Measurements from ENCODE around the gene PARK7. TPM values are rescaled to one million over a fixed set of nuclear protein-coding genes. Genes with fewer than 3 reads are reported as not detected.

PARK7 gene
- total and polyA plus RNA-seq, 4 donors: 192 to 503 (median 262) TPM

DNA sequence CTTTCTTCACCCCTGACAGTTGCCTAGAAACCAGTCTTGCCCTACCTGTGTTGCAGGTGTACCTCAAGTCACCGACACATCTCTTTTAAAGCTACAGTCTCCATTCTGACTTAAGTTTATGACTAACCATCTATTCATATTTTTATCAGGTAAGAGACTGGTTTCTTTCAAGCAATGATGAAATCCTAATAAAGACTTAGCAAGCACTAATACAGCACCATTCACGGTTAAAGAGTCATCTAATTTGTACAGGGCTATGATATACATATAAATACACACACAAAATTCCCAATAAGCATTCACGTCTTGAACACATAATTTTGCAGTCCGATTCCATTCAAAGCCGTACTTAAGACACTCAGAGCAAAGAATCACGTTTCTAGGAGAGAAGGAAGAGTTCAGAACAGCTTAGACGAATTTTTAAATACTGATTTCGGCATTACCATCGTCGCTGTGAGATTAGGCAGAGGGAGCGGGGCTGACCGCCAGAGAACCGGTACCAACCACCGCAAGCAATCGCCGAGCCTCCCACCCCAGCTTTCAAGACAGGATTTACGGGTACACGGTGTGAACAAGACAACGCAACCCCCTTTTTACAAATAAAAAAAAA is 63.7 kb downstream of the PARK7 start:
- DNase-seq (no peak), ATAC-seq (ENCODE audit: low FRiP score) (no peak)
- 1% methylated on average over 19 of the region's 19 CpGs for WGBS, 2 donors
- Histone ChIP-seq H3K27ac (ENCODE audit: low read depth in 1 of 2, low read length in 2 of 2) (peak overlapping the region; percentile 76 to 91), H3K4me3 (ENCODE audit: low read length in 2 of 2) (peak overlapping the region; percentile 77 to 98), H3K27me3 (ENCODE audit: control insufficient read depth in 1 of 2, insufficient read depth in 2 of 2, low read length in 1 of 2) (no peaks in the 10 kb centered on the region), H3K36me3 (ENCODE audit: control insufficient read depth in 1 of 2, insufficient read depth in 2 of 2, low read length in 1 of 2) (no peaks in the 10 kb centered on the region), H3K4me1 (ENCODE audit: control insufficient read depth in 1 of 2, insufficient read depth in 2 of 2, low read length in 2 of 2) (peaks cover 2 to 5% of the 10 kb centered on the region in 2 donors), H3K9me3 (ENCODE audit: control insufficient read depth, low read length) (no peaks in the 10 kb centered on the region)
- intact Hi-C loops (cut with DNase I): loop anchor here (5.0 kb wide), 2 partner anchors 97 to 177 kb away; no protein-coding TSS in a partner anchor

GRCh38 chr1:8025671-8026144 is 64.2 kb downstream of the PARK7 start:
- WGBS, 2 donors: 1% methylated on average over 30 to 69 of the region's 69 CpGs
- intact Hi-C loops (cut with DNase I): loop anchor here (5.0 kb wide), 2 partner anchors 97 to 177 kb away; no protein-coding TSS in a partner anchor
- no peaks in the 10 kb centered on the region for H3K36me3 ChIP-seq (ENCODE audit: control insufficient read depth in 1 of 2, insufficient read depth in 2 of 2, low read length in 1 of 2)
- peak overlapping the region; percentile 76 to 91 for H3K27ac ChIP-seq (ENCODE audit: low read depth in 1 of 2, low read length in 2 of 2)
- H3K4me1 ChIP-seq (ENCODE audit: control insufficient read depth in 1 of 2, insufficient read depth in 2 of 2, low read length in 2 of 2): peaks cover 2 to 5% of the 10 kb centered on the region in 2 donors
- no peaks in the 10 kb centered on the region for H3K9me3 ChIP-seq (ENCODE audit: control insufficient read depth, low read length)
- H3K27me3 ChIP-seq (ENCODE audit: control insufficient read depth in 1 of 2, insufficient read depth in 2 of 2, low read length in 1 of 2): no peaks in the 10 kb centered on the region
- peak; percentile 0 for ATAC-seq (ENCODE audit: low FRiP score)
- peak overlapping the region; percentile 77 to 98 for H3K4me3 ChIP-seq (ENCODE audit: low read length in 2 of 2)
- DNase-seq: peak; percentile 59 to 78

DNA sequence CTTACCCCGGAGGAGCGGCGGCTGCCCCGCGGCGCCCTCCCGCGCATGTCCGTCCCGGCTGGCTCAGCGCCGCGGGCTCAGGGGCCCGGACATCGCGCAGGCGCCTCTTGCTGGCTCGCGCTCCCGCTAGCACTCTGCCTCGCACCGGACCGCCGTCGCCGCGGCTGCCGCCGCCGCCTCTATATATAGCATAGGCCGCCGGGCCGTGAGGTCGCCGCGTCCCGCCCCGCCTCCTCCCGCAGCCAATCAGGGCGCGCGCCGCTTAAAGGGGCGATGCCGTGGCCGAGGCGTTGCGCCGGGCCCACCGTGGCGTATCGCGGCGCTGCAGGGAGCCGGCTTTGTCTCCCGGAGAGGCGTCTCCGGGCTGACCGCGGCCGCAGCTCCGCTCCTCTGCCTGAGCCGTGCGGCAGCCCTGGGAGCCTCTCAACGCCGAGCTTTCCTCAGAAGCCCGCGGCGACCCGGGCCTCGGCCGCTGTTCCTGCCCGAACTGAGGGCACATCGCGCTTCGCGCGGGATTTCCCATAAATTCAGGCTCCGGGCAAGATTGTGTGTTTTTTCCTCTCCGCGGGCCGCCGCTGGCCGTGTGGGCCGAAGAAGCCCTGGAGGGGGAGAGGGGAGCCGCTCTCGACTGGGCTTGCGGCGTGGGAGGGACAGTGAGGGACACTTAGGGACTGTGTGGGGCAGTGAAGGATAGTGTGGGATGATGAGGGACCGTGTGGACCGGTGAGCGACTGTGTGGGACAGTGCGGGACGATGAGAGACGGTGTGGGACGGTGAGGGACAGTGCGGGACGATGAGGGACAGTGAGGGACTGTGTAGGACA is 64.9 kb downstream of the PARK7 start, which contains the start of gene ERRFI1:
ERRFI1 (minus strand) TSS at position 157 of the 823 bp plus-strand sequence. CDS start 10,690 bp downstream, outside the sequence.
- no peaks in the 10 kb centered on the region for H3K36me3 ChIP-seq (ENCODE audit: control insufficient read depth in 1 of 2, insufficient read depth in 2 of 2, low read length in 1 of 2)
- 1 to 2% methylated on average over 71 to 98 of the region's 98 CpGs for WGBS, 2 donors
- peak; percentile 95 for ATAC-seq (ENCODE audit: low FRiP score)
- no peaks in the 10 kb centered on the region for H3K9me3 ChIP-seq (ENCODE audit: control insufficient read depth, low read length)
- peaks cover 2 to 5% of the 10 kb centered on the region in 2 donors for H3K4me1 ChIP-seq (ENCODE audit: control insufficient read depth in 1 of 2, insufficient read depth in 2 of 2, low read length in 2 of 2)
- peak within 1 kb of the TSS; percentile 90 to 91 for H3K27ac ChIP-seq (ENCODE audit: low read depth in 1 of 2, low read length in 2 of 2)
- intact Hi-C loops (cut with DNase I): loop anchor here (5.0 kb wide), 2 partner anchors 96 to 176 kb away; no protein-coding TSS in a partner anchor
- H3K27me3 ChIP-seq (ENCODE audit: control insufficient read depth in 1 of 2, insufficient read depth in 2 of 2, low read length in 1 of 2): no peaks in the 10 kb centered on the region
- peak within 1 kb of the TSS; percentile 77 to 98 for H3K4me3 ChIP-seq (ENCODE audit: low read length in 2 of 2)
- DNase-seq: peak; percentile 96 to 98

- intact Hi-C loops (cut with DNase I): loop anchor here (5.0 kb wide), 2 partner anchors 95 to 175 kb away; no protein-coding TSS in a partner anchor
- Histone ChIP-seq H3K27me3 (ENCODE audit: control insufficient read depth in 1 of 2, insufficient read depth in 2 of 2, low read length in 1 of 2) (no peaks in the 10 kb centered on the region), H3K4me3 (ENCODE audit: low read length in 2 of 2) (peak overlapping the region; percentile 6 to 17), H3K9me3 (ENCODE audit: control insufficient read depth, low read length) (no peaks in the 10 kb centered on the region), H3K36me3 (ENCODE audit: control insufficient read depth in 1 of 2, insufficient read depth in 2 of 2, low read length in 1 of 2) (no peaks in the 10 kb centered on the region), H3K27ac (ENCODE audit: low read depth in 1 of 2, low read length in 2 of 2) (peak overlapping the region; percentile 70 to 90), H3K4me1 (ENCODE audit: control insufficient read depth in 1 of 2, insufficient read depth in 2 of 2, low read length in 2 of 2) (peaks cover 0 to 5% of the 10 kb centered on the region in 2 donors)
- ATAC-seq (ENCODE audit: low FRiP score) (peak; percentile 2), DNase-seq (peak; percentile 70 to 86)
- WGBS, 2 donors: 34 to 49% methylated on average over 25 of the region's 25 CpGs
Observed at GRCh38 chr1:8026976-8027747, 65.7 kb downstream of the PARK7 start.

- no peaks in the 10 kb centered on the region for H3K9me3 ChIP-seq (ENCODE audit: control insufficient read depth, low read length)
- DNase-seq: no peak
- H3K36me3 ChIP-seq (ENCODE audit: control insufficient read depth in 1 of 2, insufficient read depth in 2 of 2, low read length in 1 of 2): no peaks in the 10 kb centered on the region
- peak; percentile 6 for ATAC-seq (ENCODE audit: low FRiP score)
- no peaks in the 10 kb centered on the region for H3K27me3 ChIP-seq (ENCODE audit: control insufficient read depth in 1 of 2, insufficient read depth in 2 of 2, low read length in 1 of 2)
- H3K27ac ChIP-seq (ENCODE audit: low read depth in 1 of 2, low read length in 2 of 2): peak overlapping the region; percentile 70 to 90
- no peak overlapping the region for H3K4me3 ChIP-seq (ENCODE audit: low read length in 2 of 2)
- peaks cover 0 to 5% of the 10 kb centered on the region in 2 donors for H3K4me1 ChIP-seq (ENCODE audit: control insufficient read depth in 1 of 2, insufficient read depth in 2 of 2, low read length in 2 of 2)
- intact Hi-C loops (cut with DNase I): loop anchor here (5.0 kb wide), 2 partner anchors 94 to 174 kb away; no protein-coding TSS in a partner anchor
- WGBS, 2 donors: 4 to 5% methylated on average over 8 of the region's 8 CpGs
Observed at GRCh38 chr1:8027748-8028570, 66.4 kb downstream of the PARK7 start.

GRCh38 chr1:8028571-8028910 is 67.0 kb downstream of the PARK7 start:
- no peak overlapping the region for H3K4me3 ChIP-seq (ENCODE audit: low read length in 2 of 2)

GRCh38 chr1:8031176-8031785 is 69.8 kb downstream of the PARK7 start:
- H3K27ac ChIP-seq (ENCODE audit: low read depth in 1 of 2, low read length in 2 of 2): no peak overlapping the region
- intact Hi-C loops (cut with DNase I): loop anchor here in 1 of 2 donors (1.0 kb wide), 1 partner anchor 283 kb away; no protein-coding TSS in a partner anchor
- WGBS, 2 donors: 60 to 66% methylated on average over 9 of the region's 9 CpGs

More at GRCh38 chr1:8028571-8028910, 67.0 kb downstream of the PARK7 start:
- DNase-seq (no peak), ATAC-seq (ENCODE audit: low FRiP score) (no peak)
- Histone ChIP-seq H3K27ac (ENCODE audit: low read depth in 1 of 2, low read length in 2 of 2) (peak overlapping the region in 1 of 2 donors; percentile 30), H3K4me1 (ENCODE audit: control insufficient read depth in 1 of 2, insufficient read depth in 2 of 2, low read length in 2 of 2) (peaks cover 0 to 3% of the 10 kb centered on the region in 2 donors), H3K9me3 (ENCODE audit: control insufficient read depth, low read length) (no peaks in the 10 kb centered on the region), H3K36me3 (ENCODE audit: control insufficient read depth in 1 of 2, insufficient read depth in 2 of 2, low read length in 1 of 2) (no peaks in the 10 kb centered on the region), H3K27me3 (ENCODE audit: control insufficient read depth in 1 of 2, insufficient read depth in 2 of 2, low read length in 1 of 2) (no peaks in the 10 kb centered on the region)
- 26 to 45% methylated on average over 1 of the region's 1 CpG for WGBS, 2 donors
- intact Hi-C loops (cut with DNase I): loop anchor here (5.0 kb wide), 2 partner anchors 94 to 174 kb away; no protein-coding TSS in a partner anchor

More at GRCh38 chr1:8031176-8031785, 69.8 kb downstream of the PARK7 start:
- Histone ChIP-seq H3K36me3 (ENCODE audit: control insufficient read depth in 1 of 2, insufficient read depth in 2 of 2, low read length in 1 of 2) (no peaks in the 10 kb centered on the region), H3K4me1 (ENCODE audit: control insufficient read depth in 1 of 2, insufficient read depth in 2 of 2, low read length in 2 of 2) (no peaks in the 10 kb centered on the region), H3K4me3 (ENCODE audit: low read length in 2 of 2) (no peak overlapping the region), H3K9me3 (ENCODE audit: control insufficient read depth, low read length) (no peaks in the 10 kb centered on the region), H3K27me3 (ENCODE audit: control insufficient read depth in 1 of 2, insufficient read depth in 2 of 2, low read length in 1 of 2) (no peaks in the 10 kb centered on the region)
- DNase-seq (no peak), ATAC-seq (ENCODE audit: low FRiP score) (no peak)

All from aorta (tissue), 5 donors.